Activated naive CD4-positive, alpha-beta T cell treated with anti-CD3 and anti-CD28 coated beads for 36 hours (primary cell): ENCODE results near the gene SERINC5. TPM values are rescaled to one million over a fixed set of nuclear protein-coding genes. Genes with fewer than 3 reads are reported as not detected.
"Not testable (repeated sequence)": the region's sequence is repeated elsewhere in the genome, so short reads cannot be mapped to it uniquely, and the experiment has no call there.

ENCODE experiments used
- CTCF ChIA-PET: fragments of 350-600 bp; sonication (Branson Sonifier 250); formaldehyde crosslinking; loops from one replicate; lab custom pipeline; 2021; ENCODE audit warnings: antibody characterized with exemption; lab: Charles Lee
- DNase-seq: peaks from one replicate; pipeline ENCODE4 v3.0.0-alpha.2; 2020
- H3K27ac Mint-ChIP-seq: one replicate; pipeline ENCODE4 v1.8.0; 2021; ENCODE audit warnings: mild to moderate bottlenecking, mixed read lengths
- H3K27me3 Mint-ChIP-seq: one replicate; pipeline ENCODE4 v1.8.0; 2021; ENCODE audit warnings: low read depth, mixed read lengths
- H3K36me3 Mint-ChIP-seq: one replicate; pipeline ENCODE4 v1.8.0; 2021; ENCODE audit warnings: low read depth, mixed read lengths
- H3K4me1 Mint-ChIP-seq: one replicate; pipeline ENCODE4 v1.8.0; 2021; ENCODE audit warnings: low read depth, mixed read lengths
- H3K4me3 Mint-ChIP-seq: one replicate; pipeline ENCODE4 v1.8.0; 2021; ENCODE audit warnings: mild to moderate bottlenecking, moderate library complexity, mixed read lengths
- H3K9me3 Mint-ChIP-seq: one replicate; pipeline ENCODE4 v1.8.0; 2021; ENCODE audit warnings: mixed read lengths
- intact Hi-C: fragments of 100-400 bp; cut with micrococcal nuclease; formaldehyde crosslinking; loops from one replicate; pipeline ENCODE4 v1.15.1; 2023
- total RNA-seq, 2 experiments: library from RNA; stranded (reverse); gene quantifications; one replicate each; pipeline ENCODE4 v1.2.3, GENCODE V29; 2021

SERINC5 gene
- total RNA-seq, 2 experiments from 2014 or later = 34.8 to 36.4 TPM

GRCh38 chr5:80147119-80147815 lies 108.6 kb downstream of the SERINC5 start:
- no peak overlapping the region for H3K4me3 Mint-ChIP-seq
- intact Hi-C loops = loop anchor here (1.0 kb wide), 1 partner anchor 8 kb away; no protein-coding TSS in a partner anchor
- peak overlapping the region; percentile 56 for H3K27ac Mint-ChIP-seq
- peaks cover 63% of the 10 kb centered on the region for H3K4me1 Mint-ChIP-seq
- H3K36me3 Mint-ChIP-seq = peaks cover 52% of the 10 kb centered on the region
- H3K9me3 Mint-ChIP-seq = no peaks in the 10 kb centered on the region
- DNase-seq = no peak
- CTCF ChIA-PET = interaction anchor here (0.7 to 1.5 kb wide), 4 partner anchors 9 to 75 kb away, joined by 3 to 5 read pairs (median 3); no protein-coding TSS in a partner anchor
- H3K27me3 Mint-ChIP-seq = no peaks in the 10 kb centered on the region

DNA sequence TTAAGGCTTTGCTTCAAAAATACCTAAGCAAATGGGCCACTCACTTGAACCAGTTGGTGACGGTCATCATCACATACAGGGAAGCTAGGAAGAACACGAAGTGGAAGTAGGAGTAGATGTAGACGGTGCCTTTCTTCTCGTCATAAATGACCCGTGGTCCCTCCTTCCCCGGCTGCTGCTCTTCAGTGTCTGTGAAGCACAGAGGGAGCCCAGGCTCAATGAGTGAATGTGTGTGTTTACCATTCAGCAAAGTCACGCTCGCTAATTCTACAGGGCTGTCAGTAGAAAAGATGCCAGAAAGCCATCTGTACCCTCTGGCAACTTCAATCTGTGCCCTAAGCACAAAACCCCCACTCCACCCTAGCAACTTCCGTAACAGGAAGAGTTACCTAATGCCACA lies 109.8 kb downstream of the SERINC5 start:
- peaks cover 62% of the 10 kb centered on the region for H3K4me1 Mint-ChIP-seq
- H3K27me3 Mint-ChIP-seq = no peaks in the 10 kb centered on the region
- H3K36me3 Mint-ChIP-seq = peaks cover 42% of the 10 kb centered on the region
- H3K9me3 Mint-ChIP-seq = no peaks in the 10 kb centered on the region
- peak overlapping the region; percentile 48 for H3K27ac Mint-ChIP-seq
- intact Hi-C loops = no loop called here
- no peak for DNase-seq
- CTCF ChIA-PET = no interaction called here
- no peak overlapping the region for H3K4me3 Mint-ChIP-seq

- DNase-seq = no peak
- Mint-ChIP-seq H3K27me3 (no peaks in the 10 kb centered on the region), H3K4me1 (peaks cover 66% of the 10 kb centered on the region), H3K36me3 (peaks cover 28% of the 10 kb centered on the region), H3K27ac (no peak overlapping the region), H3K9me3 (no peaks in the 10 kb centered on the region), H3K4me3 (no peak overlapping the region)
- intact Hi-C loops = no loop called here
- CTCF ChIA-PET = interaction anchor here (1.3 kb wide), 1 partner anchor 26 kb away, joined by 4 read pairs; no protein-coding TSS in a partner anchor
Observed at GRCh38 chr5:80143491-80143890, 112.4 kb downstream of the SERINC5 start.

DNA sequence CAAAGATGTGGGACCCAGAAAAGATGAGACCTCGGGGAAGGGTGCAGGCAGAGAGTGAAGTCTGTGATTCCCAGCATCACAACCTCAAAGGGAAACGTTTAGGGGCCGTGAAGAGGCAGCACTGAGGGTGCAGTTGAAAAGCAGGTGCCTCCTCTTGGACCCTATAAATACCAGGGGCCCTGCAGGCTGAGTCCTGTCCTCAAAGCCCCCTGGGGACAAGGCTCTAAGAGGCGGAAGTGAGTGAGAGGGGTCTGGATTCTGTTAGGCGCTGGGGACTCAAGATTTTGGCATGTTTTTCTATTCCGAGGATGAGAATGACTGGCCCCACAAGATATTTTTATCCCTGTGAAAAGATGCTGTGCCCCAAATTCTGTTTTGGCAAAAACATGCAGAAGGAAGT lies 112.9 kb downstream of the SERINC5 start:
- no peak overlapping the region for H3K4me3 Mint-ChIP-seq
- CTCF ChIA-PET = no interaction called here
- no peaks in the 10 kb centered on the region for H3K9me3 Mint-ChIP-seq
- no peak for DNase-seq
- no peaks in the 10 kb centered on the region for H3K27me3 Mint-ChIP-seq
- H3K36me3 Mint-ChIP-seq = peaks cover 29% of the 10 kb centered on the region
- intact Hi-C loops = no loop called here
- H3K27ac Mint-ChIP-seq = peak overlapping the region; percentile 70
- peaks cover 69% of the 10 kb centered on the region for H3K4me1 Mint-ChIP-seq

DNA sequence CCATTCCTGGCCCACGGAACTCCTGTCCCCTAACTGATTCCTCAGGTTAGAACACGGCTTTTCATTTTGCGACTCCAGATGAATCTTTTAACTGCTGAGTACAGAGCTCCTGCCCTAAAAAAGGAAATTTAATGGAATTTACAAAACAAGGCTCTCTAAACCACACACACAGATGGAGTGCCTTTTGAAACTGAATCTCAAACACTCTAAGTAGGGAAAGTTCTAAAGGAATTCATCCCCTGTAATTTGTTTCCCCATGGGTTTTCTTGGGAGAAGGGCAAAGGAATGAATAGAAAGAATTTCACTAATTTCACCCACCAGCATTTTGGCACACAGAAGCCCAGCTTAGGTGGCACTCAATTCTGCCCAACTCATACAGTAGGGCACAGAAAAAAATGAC lies 114.2 kb downstream of the SERINC5 start:
- intact Hi-C loops = loop anchor here (2.0 kb wide), 1 partner anchor 39 kb away; no protein-coding TSS in a partner anchor
- peak overlapping the region; percentile 84 for H3K27ac Mint-ChIP-seq
- H3K4me3 Mint-ChIP-seq = no peak overlapping the region
- H3K9me3 Mint-ChIP-seq = no peaks in the 10 kb centered on the region
- H3K4me1 Mint-ChIP-seq = peaks cover 66% of the 10 kb centered on the region
- no peaks in the 10 kb centered on the region for H3K27me3 Mint-ChIP-seq
- CTCF ChIA-PET = interaction anchor here (1.1 kb wide), 1 partner anchor 41 kb away, joined by 4 read pairs; no protein-coding TSS in a partner anchor
- DNase-seq = no peak
- H3K36me3 Mint-ChIP-seq = peaks cover 29% of the 10 kb centered on the region

DNA sequence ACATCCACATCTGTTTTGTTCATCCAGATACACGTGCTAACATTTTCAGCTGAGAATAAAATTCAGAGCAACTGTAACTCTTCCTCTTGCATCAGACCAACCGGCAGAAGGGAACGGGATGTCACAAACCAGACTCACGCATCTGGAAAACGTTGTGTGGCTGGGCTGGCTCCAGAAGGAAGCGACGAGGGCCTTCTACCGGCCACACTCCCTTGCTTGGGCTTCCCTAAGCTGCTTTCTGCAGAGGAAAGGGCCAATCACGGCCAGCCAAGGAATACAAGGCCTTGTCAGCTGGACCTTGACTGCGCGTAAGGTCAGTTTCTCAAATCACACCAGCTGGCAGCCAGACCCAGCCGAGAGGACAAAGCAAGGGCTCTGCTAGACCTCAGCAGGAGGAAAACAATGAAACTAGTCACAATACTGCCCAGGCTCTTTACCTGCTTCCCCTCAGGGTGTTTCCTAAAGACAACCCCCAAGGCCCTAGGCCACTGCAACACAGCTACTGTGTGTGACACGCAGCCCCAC lies 114.6 kb downstream of the SERINC5 start:
- H3K36me3 Mint-ChIP-seq = peaks cover 27% of the 10 kb centered on the region

GRCh38 chr5:80140496-80140895 lies 115.4 kb downstream of the SERINC5 start:
- H3K27ac Mint-ChIP-seq = peak overlapping the region; percentile 84
- intact Hi-C loops = loop anchor here (2.0 kb wide), 1 partner anchor 40 kb away; no protein-coding TSS in a partner anchor
- H3K27me3 Mint-ChIP-seq = no peaks in the 10 kb centered on the region
- peaks cover 24% of the 10 kb centered on the region for H3K36me3 Mint-ChIP-seq
- no peak overlapping the region for H3K4me3 Mint-ChIP-seq
- CTCF ChIA-PET = interaction anchor here (0.6 to 1.2 kb wide), 3 partner anchors 24 to 114 kb away, joined by 3 read pairs; no protein-coding TSS in a partner anchor
- H3K4me1 Mint-ChIP-seq = peaks cover 76% of the 10 kb centered on the region
- no peaks in the 10 kb centered on the region for H3K9me3 Mint-ChIP-seq
- peak; percentile 70 for DNase-seq

More for the DNA sequence above, 114.6 kb downstream of the SERINC5 start:
- no peaks in the 10 kb centered on the region for H3K27me3 Mint-ChIP-seq
- no peak for DNase-seq
- no peaks in the 10 kb centered on the region for H3K9me3 Mint-ChIP-seq
- H3K4me3 Mint-ChIP-seq = no peak overlapping the region
- H3K4me1 Mint-ChIP-seq = peaks cover 69% of the 10 kb centered on the region
- H3K27ac Mint-ChIP-seq = peak overlapping the region; percentile 84
- CTCF ChIA-PET = interaction anchor here (1.1 to 1.2 kb wide), 2 partner anchors 25 to 40 kb away, joined by 3 to 4 read pairs; no protein-coding TSS in a partner anchor
- intact Hi-C loops = loop anchor here (2.0 kb wide), 1 partner anchor 40 kb away; no protein-coding TSS in a partner anchor

DNA sequence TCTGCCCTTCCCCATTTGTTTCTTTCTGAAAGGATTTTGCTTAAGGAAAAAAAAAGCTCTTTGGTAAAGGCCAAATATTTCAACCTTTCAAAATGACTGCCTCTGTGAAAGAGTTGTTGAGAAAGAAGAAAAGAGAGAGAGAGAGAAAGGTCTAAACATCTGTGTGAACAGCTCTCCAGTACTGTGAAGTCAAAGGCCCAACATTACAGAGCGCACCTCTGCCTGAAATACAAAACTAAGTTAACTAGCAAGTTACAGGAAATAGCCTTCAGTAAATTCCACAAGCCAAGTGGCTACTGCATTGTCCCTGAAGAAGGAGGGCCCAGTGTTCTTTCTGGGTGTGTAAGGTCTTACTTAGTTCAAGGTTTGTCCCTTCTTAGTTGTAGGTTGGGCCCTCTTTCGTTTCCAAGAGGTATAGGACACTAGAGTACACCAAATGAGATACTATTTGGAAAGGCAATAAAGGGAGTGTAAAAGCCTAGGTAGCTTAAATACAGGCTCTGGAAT lies 116.3 kb downstream of the SERINC5 start:
- Mint-ChIP-seq H3K27me3 (no peaks in the 10 kb centered on the region), H3K4me1 (peaks cover 83% of the 10 kb centered on the region), H3K4me3 (no peak overlapping the region), H3K36me3 (peaks cover 21% of the 10 kb centered on the region), H3K27ac (peak overlapping the region; percentile 84), H3K9me3 (no peaks in the 10 kb centered on the region)
- no peak for DNase-seq
- intact Hi-C loops = loop anchor here (1.0 kb wide), 1 partner anchor 8 kb away; no protein-coding TSS in a partner anchor
- CTCF ChIA-PET = interaction anchor here (0.6 to 1.6 kb wide), 6 partner anchors 13 to 166 kb away, joined by 3 to 5 read pairs (median 4); no protein-coding TSS in a partner anchor

- intact Hi-C loops = no loop called here
- CTCF ChIA-PET = interaction anchor here (1.0 to 1.6 kb wide), 3 partner anchors 20 to 167 kb away, joined by 3 to 5 read pairs (median 3); no protein-coding TSS in a partner anchor
- H3K9me3 Mint-ChIP-seq = no peaks in the 10 kb centered on the region
- H3K4me1 Mint-ChIP-seq = peaks cover 87% of the 10 kb centered on the region
- no peaks in the 10 kb centered on the region for H3K27me3 Mint-ChIP-seq
- no peak overlapping the region for H3K4me3 Mint-ChIP-seq
- no peak overlapping the region for H3K27ac Mint-ChIP-seq
- no peak for DNase-seq
- H3K36me3 Mint-ChIP-seq = peaks cover 15% of the 10 kb centered on the region
Observed at GRCh38 chr5:80138486-80138885, 117.4 kb downstream of the SERINC5 start.

- intact Hi-C loops = loop anchor here (1.0 to 2.0 kb wide), 2 partner anchors 10 to 14 kb away; no protein-coding TSS in a partner anchor
- H3K36me3 Mint-ChIP-seq, H3K27me3 Mint-ChIP-seq, H3K9me3 Mint-ChIP-seq, DNase-seq: not testable (repeated sequence)
- H3K27ac Mint-ChIP-seq = peak overlapping the region; percentile 74
- CTCF ChIA-PET = interaction anchor here (0.6 to 1.0 kb wide), 3 partner anchors 45 to 238 kb away, joined by 3 to 4 read pairs (median 4); no protein-coding TSS in a partner anchor
- peak overlapping the region; percentile 50 for H3K4me3 Mint-ChIP-seq
- H3K4me1 Mint-ChIP-seq = peaks cover 89% of the 10 kb centered on the region
Observed at GRCh38 chr5:80136798-80137197, 119.0 kb downstream of the SERINC5 start.

GRCh38 chr5:80134876-80135275 lies 121.0 kb downstream of the SERINC5 start:
- Mint-ChIP-seq H3K36me3 (peaks cover 11% of the 10 kb centered on the region), H3K4me1 (peaks cover 80% of the 10 kb centered on the region), H3K9me3 (peaks cover 11% of the 10 kb centered on the region), H3K27ac (no peak overlapping the region), H3K27me3 (no peaks in the 10 kb centered on the region), H3K4me3 (no peak overlapping the region)
- intact Hi-C loops = no loop called here
- DNase-seq = no peak
- CTCF ChIA-PET = interaction anchor here (1.4 to 1.6 kb wide), 2 partner anchors 27 to 43 kb away, joined by 4 to 5 read pairs; no protein-coding TSS in a partner anchor

DNA sequence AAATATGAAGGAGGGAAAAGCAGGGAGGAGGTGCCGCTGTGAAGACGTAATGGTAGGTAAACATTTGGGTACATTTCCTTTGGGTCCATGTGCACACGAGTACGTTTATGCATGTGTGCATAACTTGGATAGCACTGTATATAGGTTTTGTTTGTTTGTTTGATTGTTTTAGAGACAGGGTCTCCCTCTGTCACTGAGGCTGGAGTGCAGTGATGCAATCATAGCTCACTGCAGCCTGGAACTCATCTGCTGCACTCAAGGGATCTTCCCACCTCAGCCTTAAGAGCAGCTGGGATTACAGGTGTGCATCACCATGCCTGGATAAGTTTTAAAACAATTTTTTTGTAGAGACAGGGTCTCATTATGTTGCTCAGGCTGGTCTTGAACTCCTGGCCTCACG lies 126.7 kb downstream of the SERINC5 start:
- CTCF ChIA-PET = interaction anchor here (1.3 to 1.5 kb wide), 2 partner anchors 40 to 76 kb away, joined by 3 read pairs; no protein-coding TSS in a partner anchor
- no peak for DNase-seq
- intact Hi-C loops = loop anchor here (10.0 kb wide), 1 partner anchor 876 kb away; no protein-coding TSS in a partner anchor
- Mint-ChIP-seq H3K27ac (no peak overlapping the region), H3K36me3 (peaks cover 7% of the 10 kb centered on the region), H3K4me3 (no peak overlapping the region), H3K4me1 (peaks cover 63% of the 10 kb centered on the region), H3K9me3 (peaks cover 14% of the 10 kb centered on the region), H3K27me3 (no peaks in the 10 kb centered on the region)
